Esophagus muscularis mucosa (tissue), 3 donors: ENCODE measurements around the gene PHAF1.

ENCODE experiments used
- CTCF ChIP-seq, 3 experiments: fragments of 200-600 bp in 2 of 3; fragments of 450-650 bp in 1 of 3; sonication (generic) in 2 of 3; IDR thresholded peaks; one replicate each; pipeline ENCODE4 v1.5.1; 2017 to 2019; ENCODE audit warnings: antibody characterized with exemption in 3 of 3, mild to moderate bottlenecking in 2 of 3, moderate library complexity in 1 of 3
- POLR2A ChIP-seq: fragments of 450-650 bp; IDR thresholded peaks from one replicate; pipeline ENCODE4 v1.6.1; 2017; ENCODE audit warnings: antibody characterized with exemption, moderate library complexity, mild to moderate bottlenecking, low read depth

DNA sequence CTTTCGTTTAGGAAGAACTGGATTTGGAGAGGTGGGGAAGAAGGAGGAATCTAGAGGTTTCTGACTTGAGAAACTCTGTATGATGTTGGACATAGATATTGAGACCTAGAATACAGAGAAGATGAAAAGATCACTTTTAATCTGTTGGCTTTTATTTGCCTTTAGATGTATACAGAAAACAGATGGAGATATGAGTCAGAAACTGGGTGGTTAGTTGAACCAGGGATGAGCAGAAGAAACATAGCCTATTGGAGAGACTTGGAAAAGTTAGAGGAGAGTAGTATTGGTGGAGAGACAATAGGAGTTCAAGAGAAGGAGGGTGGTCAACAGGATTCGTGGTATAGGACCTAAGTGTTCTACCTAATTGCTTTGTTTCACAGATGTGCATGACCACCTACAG, 5.1 kb downstream of the PHAF1 start:
- TF ChIP-seq CTCF (IDR thresholded peaks at IDR 0.05) (no peak), POLR2A (no peak)
